GM10248 (cell line): Measurements from ENCODE around the gene IGF1.

Experiments used
- CTCF ChIA-PET: fragments of 300-600 bp; sonication (Branson Sonifier 250); formaldehyde crosslinking; extraction: SDS; loops from one replicate; lab custom pipeline; 2021; ENCODE audit warnings: antibody characterized with exemption; lab: Yijun Ruan, JAX
- POLR2A ChIA-PET: fragments of 350-650 bp; sonication (Branson Sonifier 250); formaldehyde crosslinking; extraction: SDS; loops from one replicate; lab custom pipeline; 2020; ENCODE audit warnings: antibody characterized with exemption; lab: Yijun Ruan, JAX
- DNase-seq: peaks from one replicate; pipeline ENCODE4 v3.0.0; 2012; ENCODE audit errors: extremely low spot score
- TF ChIP-seq, protein P1 (sequence below): IDR thresholded peaks from 2 replicates; pipeline ENCODE4 v1.5.1; 2012; ENCODE audit warnings: mild to moderate bottlenecking, low read depth; ENCODE audit errors: extremely low read depth, missing control alignments, control extremely low read depth

IGF1 gene

DNA sequence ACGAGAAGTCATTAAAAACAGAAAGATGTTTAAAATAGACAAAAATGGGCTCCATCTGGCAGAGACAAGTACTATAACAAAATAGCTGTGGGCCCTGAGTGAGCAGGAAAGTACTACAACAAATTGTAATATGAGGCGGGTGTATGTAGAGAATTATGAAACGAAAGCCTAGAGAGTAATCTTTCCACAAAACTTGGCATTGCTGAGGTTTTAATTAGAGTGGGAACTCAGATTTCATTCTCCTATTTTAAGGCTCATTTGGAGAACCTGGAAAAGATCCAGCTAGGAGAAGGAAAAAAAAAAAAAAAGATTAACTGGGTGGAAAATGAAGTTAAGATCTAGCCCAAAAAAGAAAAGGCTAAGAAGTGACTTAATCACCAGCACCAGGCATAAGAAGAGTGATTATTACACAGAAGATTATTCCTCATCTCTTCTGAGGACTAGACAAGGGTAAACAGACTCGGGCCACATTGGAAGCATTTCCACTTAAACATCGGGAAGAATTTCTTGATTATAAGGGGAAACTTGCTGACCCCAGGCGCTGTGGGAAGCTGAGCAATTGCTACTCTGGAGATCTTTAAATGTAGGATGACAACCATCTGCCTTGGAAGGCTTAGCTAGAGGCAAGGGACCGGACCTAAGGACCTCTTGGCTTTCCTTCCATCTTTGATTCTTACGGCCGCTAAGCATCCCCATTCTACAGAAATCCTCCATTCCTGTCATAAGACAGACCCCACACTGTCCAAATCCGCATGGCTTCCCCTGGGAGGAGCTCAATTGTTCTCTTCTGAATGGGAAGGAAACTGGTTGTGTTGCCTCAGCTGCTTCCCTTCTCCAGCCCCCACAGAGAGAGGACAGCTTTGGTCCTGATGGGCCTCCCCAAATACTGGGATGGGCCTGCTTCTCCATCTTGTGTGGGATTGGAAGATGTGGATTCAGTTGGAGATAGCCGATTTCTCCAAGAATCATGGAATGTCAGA lies 40.6 kb downstream of the IGF1 start:
- DNase-seq: no peak
- CTCF ChIA-PET: interaction anchor here (0.6 to 2.5 kb wide), 4 partner anchors 8 to 92 kb away, joined by 3 to 7 read pairs (median 5); no protein-coding TSS in a partner anchor
- TF ChIP-seq, protein P1, sequence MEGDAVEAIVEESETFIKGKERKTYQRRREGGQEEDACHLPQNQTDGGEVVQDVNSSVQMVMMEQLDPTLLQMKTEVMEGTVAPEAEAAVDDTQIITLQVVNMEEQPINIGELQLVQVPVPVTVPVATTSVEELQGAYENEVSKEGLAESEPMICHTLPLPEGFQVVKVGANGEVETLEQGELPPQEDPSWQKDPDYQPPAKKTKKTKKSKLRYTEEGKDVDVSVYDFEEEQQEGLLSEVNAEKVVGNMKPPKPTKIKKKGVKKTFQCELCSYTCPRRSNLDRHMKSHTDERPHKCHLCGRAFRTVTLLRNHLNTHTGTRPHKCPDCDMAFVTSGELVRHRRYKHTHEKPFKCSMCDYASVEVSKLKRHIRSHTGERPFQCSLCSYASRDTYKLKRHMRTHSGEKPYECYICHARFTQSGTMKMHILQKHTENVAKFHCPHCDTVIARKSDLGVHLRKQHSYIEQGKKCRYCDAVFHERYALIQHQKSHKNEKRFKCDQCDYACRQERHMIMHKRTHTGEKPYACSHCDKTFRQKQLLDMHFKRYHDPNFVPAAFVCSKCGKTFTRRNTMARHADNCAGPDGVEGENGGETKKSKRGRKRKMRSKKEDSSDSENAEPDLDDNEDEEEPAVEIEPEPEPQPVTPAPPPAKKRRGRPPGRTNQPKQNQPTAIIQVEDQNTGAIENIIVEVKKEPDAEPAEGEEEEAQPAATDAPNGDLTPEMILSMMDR: no peak
- POLR2A ChIA-PET: no interaction called here

DNA sequence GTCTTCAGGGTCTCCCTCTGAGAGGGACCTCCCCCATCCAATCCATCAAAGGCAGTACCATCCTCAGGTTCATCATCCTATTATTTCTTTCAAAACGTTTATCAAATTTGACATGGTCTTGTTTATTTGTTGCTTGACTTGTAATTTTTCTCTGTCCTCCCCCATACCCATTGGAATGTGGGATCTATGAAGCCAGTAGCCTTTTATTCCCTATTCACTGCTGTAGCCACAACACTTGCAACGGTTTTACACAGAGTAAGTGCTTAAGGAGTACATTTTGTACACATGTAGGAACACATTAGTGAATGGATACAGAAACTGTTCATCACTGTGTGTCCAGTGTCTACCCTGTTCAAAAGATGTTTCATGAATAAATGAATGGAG lies 41.5 kb downstream of the IGF1 start:
- ChIA-PET CTCF (interaction anchor here (0.6 to 1.4 kb wide), 2 partner anchors 8 to 91 kb away, joined by 3 to 4 read pairs; no protein-coding TSS in a partner anchor), POLR2A (no interaction called here)
- TF ChIP-seq, protein P1: no peak

DNA sequence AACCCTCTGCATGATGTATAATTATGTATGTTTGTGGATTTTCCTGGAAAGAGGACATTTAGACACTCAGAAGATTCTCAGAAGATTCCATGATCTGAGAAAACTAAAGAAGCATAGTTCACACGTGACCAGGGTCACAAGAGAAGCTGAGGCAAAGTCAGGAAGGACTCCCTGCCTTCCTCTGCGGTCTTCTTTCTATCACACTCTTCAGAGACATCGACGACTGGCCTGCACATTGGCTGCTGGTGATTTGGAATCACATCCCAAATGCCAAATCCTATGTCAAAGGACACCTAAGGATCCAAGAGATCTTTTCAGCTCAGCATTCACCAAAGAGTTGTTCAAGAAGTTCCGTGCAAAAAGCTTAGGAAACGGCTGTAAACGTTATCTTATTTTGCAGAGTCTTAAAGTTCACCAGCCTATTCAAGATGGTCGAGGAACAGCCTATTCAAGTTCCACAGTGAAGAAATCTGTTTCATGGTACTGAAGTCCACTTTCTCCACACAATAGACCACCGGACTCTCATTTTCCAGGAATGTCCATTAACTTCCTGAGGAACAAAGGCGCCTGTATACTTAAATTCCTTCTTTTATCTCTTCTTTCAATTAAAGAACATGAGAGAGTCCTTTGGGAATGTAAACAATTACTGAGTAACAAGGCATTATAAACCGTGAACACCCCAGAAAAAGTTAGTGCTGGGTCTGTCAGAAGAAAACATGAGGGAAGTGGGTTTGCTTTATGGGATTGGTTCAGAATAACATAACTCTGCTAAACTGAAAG lies 42.1 kb downstream of the IGF1 start:
- ChIA-PET CTCF (no interaction called here), POLR2A (no interaction called here)
- TF ChIP-seq, protein P1: no peak
- DNase-seq: no peak

More for the DNA sequence above, 41.5 kb downstream of the IGF1 start:
- no peak for DNase-seq

DNA sequence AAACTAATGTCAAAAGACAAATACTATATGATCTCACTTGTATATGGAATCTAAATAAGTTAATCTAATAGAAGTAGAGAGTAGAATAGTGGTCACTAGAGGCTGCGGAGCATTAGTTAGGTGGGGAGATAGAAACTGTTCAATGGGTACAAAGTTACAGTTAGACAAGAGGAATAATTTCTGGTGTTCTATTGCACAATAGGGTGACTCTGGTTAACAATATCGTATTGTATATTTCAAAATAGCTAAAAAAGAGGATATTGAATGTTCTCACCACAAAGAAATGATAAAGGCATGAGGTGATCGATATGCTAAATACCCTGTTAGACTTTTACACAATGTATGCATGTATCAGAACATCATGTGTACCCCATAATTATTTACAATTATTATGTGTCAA lies 42.9 kb downstream of the IGF1 start:
- CTCF ChIA-PET: no interaction called here
- POLR2A ChIA-PET: no interaction called here
- DNase-seq: no peak
- TF ChIP-seq, protein P1: no peak

DNA sequence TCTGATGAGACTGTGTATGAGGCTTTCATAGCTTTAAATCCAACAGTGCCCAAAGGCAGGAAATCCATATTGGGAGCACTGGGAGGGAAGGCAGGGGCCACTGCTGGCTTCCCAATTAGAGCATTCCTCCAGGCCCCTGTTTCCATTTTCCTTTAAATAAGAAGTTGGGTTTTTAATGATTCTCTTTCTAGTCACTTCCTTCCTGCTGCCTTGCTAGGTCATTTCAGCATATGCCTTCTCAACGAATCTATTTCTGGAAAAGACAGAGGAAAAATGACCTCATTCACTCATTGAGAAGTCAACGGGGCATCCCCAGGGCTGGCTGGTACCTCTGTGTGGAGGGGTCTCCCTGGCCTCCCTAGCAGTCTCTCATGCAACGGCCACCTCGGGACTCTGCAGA lies 43.5 kb downstream of the IGF1 start:
- ChIA-PET CTCF (interaction anchor here (1.5 kb wide), 1 partner anchor 17 kb away, joined by 5 read pairs; no protein-coding TSS in a partner anchor), POLR2A (no interaction called here)
- no peak for DNase-seq
- TF ChIP-seq, protein P1: no peak

DNA sequence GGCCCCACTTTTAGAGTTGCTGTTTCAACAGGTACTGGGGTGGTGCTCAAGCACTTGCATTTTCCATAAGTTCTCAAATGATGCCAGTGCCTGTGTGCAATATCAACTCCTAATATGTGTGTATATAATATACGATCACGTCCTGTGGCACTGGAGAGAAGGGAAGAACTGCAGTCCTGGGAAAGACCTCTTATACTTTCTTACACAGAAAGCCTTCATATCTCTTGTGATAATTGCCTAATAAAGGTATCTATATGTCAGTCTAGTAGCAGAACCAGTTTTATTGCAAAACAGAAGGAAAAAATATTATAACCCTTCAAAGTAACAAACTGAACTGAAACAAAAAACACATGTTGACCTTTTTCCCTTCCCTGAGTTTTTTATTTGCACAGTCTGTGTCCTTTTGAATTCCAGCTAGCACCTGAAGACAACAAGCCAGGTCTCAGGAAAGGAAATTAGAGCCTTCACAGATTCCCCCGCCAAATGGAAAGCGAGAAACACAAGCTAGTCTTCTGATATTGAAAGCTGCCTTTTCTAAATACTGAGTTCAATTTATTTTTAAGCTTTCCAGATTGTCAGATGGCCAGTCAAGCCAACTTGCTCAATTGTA lies 44.4 kb downstream of the IGF1 start:
- CTCF ChIA-PET: interaction anchor here (0.9 to 1.5 kb wide), 3 partner anchors 8 to 16 kb away, joined by 3 to 5 read pairs (median 3); no protein-coding TSS in a partner anchor
- TF ChIP-seq, protein P1: no peak
- POLR2A ChIA-PET: no interaction called here
- no peak for DNase-seq
